Renal cortex interstitium (tissue), 11 donors: ENCODE measurements around the gene DFFB. TPM values are rescaled to one million over a fixed set of nuclear protein-coding genes. Genes with fewer than 3 reads are reported as not detected.

Experiments used
- DNase-seq, 11 donors: peaks; one replicate each; pipeline ENCODE4 v3.0.0-alpha.2; 2013; ENCODE audit warnings: low read depth in 9 of 11, low spot score in 4 of 11; ENCODE audit errors: extremely low read depth in 1 of 11
- polyA plus RNA-seq, 3 donors: library from polyadenylated mRNA; unstranded; fragments of 120-200 nt; gene quantifications; one replicate each; pipeline ENCODE4 v1.2.1, GENCODE V29; 2013; ENCODE audit not compliant: insufficient read length in 3 of 3

DFFB gene
- polyA plus RNA-seq, 3 donors = 7.8 to 9.5 (median 7.9) TPM

DNA sequence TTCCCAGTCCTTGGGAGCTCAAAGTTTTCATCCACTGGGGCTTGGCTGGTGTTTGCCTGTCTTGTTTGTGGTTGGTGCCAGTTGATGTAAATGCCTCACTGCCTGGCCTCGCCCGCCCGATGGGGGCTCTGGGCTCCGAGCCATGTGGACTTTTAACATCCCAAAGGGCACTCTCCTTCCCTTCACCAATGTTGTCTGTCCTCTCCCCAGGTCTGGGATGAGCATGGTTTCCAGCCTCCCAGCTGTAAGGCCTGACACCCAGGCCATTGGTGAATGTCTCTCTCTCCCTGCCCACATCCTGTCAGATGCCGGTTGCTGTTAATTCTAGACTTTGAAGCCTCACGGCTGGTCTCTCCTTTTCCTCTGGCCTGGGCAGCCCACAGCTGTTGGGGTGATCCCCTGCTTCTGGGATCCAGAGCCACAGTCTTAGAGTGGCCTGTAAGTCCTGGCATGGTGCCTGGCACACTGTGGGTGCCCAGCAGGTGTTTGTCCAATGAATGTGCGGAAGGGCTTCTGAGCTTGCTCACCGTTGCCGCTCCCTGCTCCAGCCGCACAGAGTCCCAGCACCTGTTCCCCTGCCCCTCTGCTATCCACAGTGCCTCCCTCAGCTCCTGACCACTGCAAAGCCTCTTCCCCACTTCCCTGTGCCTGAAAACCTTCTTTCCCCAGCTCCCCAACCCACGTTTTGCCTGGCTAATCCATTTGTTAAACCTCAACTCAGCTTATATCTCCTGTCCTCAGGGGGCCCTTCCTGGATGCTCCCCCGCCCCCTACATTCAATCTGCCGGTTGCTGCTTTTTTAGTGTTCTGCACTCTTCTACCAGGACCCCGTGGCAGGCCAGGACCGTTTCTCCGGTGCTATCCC is 46.1 kb downstream of the DFFB start:
- DNase-seq = no peak

DNA sequence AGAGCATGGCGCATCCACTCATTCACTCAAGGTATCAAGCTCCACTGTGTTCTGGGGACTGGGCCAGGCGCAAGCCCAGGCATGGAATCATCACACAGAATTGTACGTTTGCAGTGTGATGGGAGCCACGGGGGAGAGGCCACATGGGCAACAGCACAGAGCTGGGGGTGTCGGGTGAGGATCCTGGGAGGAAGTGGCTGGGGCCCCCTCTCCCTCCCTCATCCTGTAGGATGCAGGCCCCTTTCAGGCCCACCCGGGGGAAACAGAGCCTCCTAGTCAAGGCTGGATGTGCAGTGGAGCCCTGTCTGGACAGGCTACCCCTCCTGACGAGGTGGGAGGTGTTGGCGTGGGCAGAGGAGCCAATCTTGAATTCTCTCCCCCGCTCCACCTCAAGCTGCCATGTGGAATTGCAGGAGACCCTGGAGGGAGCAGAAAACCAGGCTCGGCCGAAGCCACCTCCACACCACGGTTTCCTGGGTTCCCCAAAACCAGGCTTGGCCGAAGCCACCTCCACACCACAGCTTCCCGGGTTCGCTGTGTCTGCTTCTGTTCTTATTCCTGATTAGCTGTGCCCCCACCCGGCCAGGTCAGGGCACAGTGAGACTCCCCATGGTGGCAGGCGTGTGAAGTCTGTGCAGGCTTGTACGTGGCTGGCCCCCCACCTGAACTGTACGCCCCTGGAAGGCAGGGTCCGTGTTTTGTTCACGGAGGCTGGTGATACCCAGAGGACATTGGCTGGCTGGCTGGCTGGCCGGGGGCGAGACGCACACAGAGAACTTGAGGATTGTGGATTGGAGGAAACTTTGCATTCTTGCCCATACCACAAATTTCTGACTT is 46.9 kb downstream of the DFFB start:
- DNase-seq = no peak

GRCh38 chr1:3904843-3905185 is 47.5 kb downstream of the DFFB start:
- DNase-seq = no peak

DNA sequence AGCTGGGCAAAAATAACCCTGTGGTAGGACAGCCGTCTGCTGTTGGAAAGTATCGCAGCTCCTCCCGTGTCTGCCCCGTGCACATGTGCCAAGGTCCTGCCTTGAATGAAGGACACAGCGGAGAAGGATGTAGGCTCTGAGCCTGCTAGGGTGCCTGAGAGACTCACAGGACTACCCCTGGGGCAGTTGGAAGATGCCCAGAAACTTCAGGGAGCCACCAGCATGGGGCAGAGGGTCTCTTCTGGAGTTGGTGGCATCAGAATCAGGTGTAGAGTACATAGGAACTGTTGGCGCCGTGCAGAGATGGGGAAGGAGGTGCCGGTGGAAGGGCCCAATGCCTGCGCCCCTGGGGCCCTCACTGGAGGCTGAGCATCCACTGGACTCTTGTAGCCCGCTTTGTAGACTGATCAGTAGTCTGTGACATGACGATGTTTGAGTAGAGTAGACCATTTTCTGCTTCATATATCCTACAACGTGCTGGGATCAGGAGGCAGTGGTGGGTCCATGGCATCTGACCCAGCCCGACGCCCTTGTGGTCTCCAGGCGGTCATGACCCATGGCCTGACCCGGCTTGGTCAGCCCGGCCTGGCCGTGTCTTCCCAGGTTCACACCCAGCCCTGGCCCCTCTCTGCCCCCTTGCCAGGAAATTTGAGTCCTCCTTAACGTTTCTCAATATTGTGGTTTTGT is 48.1 kb downstream of the DFFB start:
- DNase-seq = no peak

DNA sequence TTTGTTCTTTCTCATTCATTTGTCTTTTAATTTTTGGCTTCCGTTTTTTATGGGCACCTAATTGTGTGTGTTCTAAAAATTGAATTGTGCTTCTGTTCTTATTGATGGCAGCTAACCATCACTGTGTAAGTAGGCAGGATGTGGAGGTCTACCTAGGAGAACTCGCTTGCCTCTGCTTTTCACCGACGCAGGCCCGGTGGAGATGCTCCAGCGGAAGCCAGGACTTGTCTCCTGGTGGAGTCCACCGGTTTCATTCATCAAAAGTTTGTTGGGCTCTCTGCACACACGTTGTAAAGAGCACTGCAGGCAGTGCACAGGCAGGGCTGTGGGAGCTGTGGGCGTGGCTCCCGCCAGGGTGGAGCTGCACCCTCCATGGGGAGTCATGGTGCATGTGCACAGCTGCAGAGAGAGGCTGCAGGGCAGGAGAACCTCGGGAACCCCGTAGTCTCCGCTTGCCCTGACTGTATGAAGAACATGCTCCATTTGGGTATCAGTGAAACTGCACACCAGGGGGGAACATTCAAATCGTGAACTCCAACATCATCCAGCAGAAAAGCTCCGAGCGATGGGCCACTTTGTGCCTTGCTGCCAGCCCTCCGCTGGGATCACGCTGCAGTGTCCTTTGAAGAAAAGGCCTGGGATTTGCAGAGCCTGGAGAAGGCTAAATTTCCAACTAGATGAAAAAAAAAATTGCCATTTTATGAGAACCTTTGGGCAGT is 48.8 kb downstream of the DFFB start:
- no peak for DNase-seq

DNA sequence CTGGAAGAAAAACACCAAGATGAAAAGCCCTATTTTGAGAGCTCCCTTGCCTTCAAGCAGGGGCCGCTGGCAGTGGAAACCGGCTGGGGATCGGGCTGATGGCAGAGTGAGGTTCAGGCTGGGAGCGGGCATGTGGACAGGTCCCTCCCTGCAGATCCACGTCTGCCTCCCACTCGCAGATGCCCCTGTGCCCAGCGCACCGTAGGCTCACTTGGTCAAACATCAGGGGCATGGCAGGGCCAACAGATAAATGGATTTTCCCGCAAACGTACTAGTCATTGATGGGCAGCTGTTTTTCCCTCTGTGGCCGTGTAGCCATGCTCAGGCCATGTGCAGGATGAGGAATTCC is 49.4 kb downstream of the DFFB start:
- DNase-seq = no peak

- no peak for DNase-seq
These were observed 49.8 kb downstream of the DFFB start for GRCh38 chr1:3907031-3907534.

- DNase-seq = no peak
These were observed 50.4 kb downstream of the DFFB start for GRCh38 chr1:3907621-3908165.

DNA sequence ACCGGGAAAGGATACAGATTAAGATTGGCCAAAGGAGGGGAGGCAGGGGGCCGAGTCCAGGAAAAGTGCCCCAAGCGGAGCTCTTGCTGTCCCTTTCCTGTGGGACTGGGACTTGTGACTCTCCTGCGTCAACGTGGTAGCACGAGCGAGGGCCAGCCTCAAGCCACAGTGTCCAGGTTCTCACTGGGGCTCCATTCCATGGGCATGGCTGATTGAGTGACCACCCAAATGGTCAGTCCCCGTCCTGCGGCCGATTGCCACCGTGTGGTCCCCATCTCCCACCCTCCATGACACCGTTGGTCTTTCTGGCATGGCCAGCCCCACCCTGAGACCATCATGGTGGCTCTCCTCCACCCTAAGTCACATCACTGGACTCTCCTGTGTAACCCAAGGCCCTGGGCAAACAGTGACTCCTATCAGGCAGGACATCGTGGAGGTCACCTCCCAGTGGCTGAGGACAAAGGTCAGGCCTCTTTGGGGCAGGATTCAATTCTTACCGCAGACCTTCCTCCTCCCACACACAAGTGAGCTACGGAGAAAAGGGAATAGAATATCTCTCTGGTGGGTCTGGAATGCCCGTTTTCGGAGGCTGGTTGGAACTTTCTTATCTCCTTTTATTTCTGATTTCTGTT is 51.7 kb downstream of the DFFB start:
- no peak for DNase-seq

GRCh38 chr1:3909615-3910014 is 52.3 kb downstream of the DFFB start:
- DNase-seq = no peak

DNA sequence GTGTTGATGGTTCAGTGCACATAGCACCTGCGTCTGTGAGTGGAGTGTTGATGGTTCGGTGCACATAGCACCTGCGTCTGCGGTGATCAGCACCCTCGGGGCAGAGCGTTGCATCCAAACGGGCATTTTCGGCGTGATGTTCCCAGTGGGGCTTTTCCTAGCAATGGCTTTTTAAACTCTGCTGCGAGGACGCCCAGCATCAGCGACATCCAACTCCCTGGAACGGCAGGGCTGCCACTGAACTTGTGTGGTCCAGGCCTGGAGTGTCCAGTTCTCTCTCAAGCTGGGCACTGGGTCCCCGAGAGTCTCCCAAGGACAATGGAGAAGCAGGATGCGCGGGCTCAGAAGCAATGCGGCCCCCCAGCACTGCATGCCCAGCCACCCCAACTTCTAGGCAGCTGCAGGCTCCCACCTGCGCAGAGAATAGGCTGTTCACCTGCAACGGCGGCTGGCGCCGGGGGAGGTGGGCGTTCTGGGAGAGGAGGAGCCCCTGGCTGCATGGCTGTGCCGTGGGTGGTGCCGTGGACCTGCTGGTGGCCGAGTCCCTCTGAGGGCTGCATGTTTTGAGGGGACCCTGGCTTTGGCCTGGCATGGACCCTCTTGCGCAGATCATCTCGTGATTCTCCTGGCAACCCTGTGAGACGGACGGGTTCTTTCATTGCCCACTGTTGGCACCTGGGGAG is 52.9 kb downstream of the DFFB start:
- DNase-seq = no peak

DNA sequence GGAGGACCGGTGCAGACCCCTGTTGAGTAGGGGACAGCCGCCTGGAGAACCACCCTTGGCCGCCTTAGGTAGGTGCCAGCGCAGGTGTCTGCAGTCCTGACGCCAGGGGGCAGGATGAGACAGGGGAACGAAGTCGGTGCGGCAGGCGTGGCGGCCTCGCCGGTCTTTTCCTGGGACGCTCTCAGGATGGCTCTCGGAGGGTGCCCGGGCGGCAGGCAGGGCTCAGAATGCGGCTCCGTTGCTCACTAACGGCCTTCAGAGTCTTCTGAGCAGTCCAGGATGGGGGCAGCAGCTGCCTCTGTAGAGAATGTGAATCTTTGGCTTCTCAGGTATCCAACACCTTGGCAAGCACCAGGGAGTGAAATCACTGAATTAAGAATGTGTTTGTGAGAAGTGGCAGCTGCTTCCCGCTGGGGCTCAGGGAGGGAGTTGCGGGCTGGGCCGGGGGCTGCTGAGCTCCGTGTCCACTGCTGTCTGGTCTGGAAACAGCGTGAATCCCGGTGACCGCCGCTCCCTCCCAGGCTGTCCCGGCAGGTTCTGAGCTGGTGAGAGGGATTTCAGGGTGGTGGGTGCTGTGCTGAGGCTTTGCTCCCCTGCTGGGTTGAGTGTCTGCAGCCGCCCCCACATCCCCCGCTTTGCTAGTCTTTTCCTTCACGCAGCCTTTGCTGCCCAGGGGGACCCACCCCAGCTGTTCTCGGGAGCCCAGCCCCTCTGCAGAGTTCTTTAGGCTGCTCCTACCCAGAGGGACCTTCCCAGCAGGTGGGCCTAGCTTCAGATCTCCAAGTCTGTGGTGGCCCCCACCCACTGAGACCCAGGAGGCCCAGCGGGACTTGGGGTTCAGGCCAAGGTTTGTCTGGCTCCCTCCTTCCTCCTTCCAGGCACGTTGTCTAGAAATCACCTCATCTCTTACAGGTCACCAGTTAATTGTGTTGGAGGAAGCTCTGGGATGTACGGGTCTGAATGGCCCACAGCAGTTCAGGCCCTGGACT is 53.9 kb downstream of the DFFB start:
- DNase-seq = peak; percentile 35 to 70 (median 65)

GRCh38 chr1:3911981-3912808 is 54.9 kb downstream of the DFFB start:
- DNase-seq = no peak

GRCh38 chr1:3912809-3913685 is 55.8 kb downstream of the DFFB start:
- no peak for DNase-seq

DNA sequence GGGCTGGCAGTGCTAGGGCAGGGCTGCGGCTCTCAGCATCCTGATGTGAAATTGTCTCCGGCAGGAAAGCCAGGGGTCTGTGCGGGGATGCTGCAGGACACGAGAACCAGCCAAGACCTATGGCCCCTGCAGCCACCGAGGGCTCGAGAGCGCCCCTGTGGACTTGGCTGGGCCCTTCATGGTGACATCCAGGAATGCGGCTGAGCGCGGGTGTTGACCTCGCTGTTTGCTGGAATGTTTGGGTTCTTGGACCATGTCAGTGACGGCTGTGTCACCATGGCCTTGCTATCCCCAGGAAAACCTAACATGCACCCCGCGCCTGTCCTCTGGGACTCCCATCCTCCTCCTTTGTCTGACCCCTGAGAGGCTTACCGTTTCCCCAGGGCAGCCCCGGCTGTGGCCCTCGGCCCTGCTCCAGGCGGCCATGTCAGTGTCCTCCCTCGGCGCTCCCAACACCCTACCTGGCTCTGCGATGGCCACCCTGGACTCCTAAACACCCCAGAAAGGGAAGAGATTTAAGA is 57.1 kb downstream of the DFFB start:
- no peak for DNase-seq
